ENCODE data around the gene DERL3.

The DERL3 gene

GRCh38 chr22:23847310-23847920 is 8.6 kb upstream of the DERL3 start:
- DNase-seq: no peak

- no peak for DNase-seq
These were observed 7.3 kb upstream of the DERL3 start for GRCh38 chr22:23846081-23846469.

- DNase-seq: no peak
These were observed 6.7 kb upstream of the DERL3 start for GRCh38 chr22:23845265-23846080.

GRCh38 chr22:23844739-23845202 is 6.0 kb upstream of the DERL3 start:
- DNase-seq: no peak

- no peak for DNase-seq
These were observed 3.8 kb upstream of the DERL3 start for GRCh38 chr22:23842599-23842998.

GRCh38 chr22:23841736-23842445 is 3.1 kb upstream of the DERL3 start:
- no peak for DNase-seq

- no peak for DNase-seq
These were observed 2.5 kb upstream of the DERL3 start for GRCh38 chr22:23841292-23841691.

- DNase-seq: no peak
These were observed 1.2 kb upstream of the DERL3 start for GRCh38 chr22:23840026-23840425.

- DNase-seq: peak; percentile 17
These were observed 710 bp downstream of the DERL3 start for GRCh38 chr22:23837911-23838680.

GRCh38 chr22:23837496-23837859 is 1.3 kb downstream of the DERL3 start:
- DNase-seq: no peak

- no peak for DNase-seq
These were observed 1.9 kb downstream of the DERL3 start for GRCh38 chr22:23836692-23837495.

GRCh38 chr22:23836281-23836680 is 2.5 kb downstream of the DERL3 start:
- DNase-seq: no peak

- DNase-seq: no peak
These were observed 3.2 kb downstream of the DERL3 start for GRCh38 chr22:23835484-23836144.

GRCh38 chr22:23834793-23835483 is 3.9 kb downstream of the DERL3 start:
- DNase-seq: no peak

GRCh38 chr22:23834406-23834792 is 4.4 kb downstream of the DERL3 start:
- DNase-seq: no peak

GRCh38 chr22:23833911-23834317 is 4.9 kb downstream of the DERL3 start:
- DNase-seq: no peak

- DNase-seq: no peak
These were observed 5.6 kb downstream of the DERL3 start for GRCh38 chr22:23833017-23833751.

- no peak for DNase-seq
These were observed 6.4 kb downstream of the DERL3 start for GRCh38 chr22:23832226-23833016.

- DNase-seq: no peak
These were observed 7.0 kb downstream of the DERL3 start for GRCh38 chr22:23831781-23832180.

Data from CD4-positive, alpha-beta T cell treated with Interleukin-17A for 4 hours (primary cell).